ENCODE measurements around the gene DAPK2.
"Not testable (repeated sequence)": the region's sequence is repeated elsewhere in the genome, so short reads cannot be mapped to it uniquely, and the experiment has no call there.

The DAPK2 gene

DNA sequence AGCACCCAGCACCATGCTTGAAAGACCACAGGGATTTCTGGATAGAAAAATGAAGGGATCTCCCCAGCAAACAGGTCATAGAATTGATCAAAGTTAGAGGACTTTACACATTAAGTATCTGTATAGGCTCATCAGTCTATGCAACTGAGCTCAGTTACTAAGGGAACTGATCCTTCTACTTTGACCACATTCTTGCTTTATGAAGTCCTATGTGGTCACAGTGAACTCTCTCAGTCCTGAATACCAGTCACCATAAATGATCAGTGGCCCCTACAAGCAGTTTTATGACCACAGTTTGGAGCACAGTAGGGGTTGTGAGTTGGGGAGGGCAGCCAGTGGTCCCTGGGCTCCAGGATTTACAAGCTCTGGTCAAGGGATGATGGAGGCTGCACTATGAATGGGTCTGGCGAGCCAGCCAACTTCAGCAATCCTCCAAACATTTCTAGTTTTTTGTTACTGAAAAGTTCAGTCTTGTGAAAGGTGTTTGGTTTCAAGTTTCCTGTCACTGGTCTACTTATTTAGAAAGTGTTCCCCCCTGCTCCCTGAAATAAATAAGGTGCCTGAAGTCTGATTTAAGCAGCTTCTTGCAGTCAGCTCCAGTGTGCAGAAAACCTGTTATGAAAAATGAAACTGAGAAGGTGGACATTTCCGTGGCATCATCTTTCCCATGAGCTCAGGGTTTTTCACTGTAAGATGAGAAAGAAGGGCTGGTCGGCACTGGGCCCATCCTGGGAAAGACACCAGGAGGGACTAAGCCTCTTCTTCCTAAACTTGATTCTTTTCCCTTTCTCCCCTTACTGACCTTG, 75.5 kb downstream of the DAPK2 start:
- no peak for DNase-seq

DNA sequence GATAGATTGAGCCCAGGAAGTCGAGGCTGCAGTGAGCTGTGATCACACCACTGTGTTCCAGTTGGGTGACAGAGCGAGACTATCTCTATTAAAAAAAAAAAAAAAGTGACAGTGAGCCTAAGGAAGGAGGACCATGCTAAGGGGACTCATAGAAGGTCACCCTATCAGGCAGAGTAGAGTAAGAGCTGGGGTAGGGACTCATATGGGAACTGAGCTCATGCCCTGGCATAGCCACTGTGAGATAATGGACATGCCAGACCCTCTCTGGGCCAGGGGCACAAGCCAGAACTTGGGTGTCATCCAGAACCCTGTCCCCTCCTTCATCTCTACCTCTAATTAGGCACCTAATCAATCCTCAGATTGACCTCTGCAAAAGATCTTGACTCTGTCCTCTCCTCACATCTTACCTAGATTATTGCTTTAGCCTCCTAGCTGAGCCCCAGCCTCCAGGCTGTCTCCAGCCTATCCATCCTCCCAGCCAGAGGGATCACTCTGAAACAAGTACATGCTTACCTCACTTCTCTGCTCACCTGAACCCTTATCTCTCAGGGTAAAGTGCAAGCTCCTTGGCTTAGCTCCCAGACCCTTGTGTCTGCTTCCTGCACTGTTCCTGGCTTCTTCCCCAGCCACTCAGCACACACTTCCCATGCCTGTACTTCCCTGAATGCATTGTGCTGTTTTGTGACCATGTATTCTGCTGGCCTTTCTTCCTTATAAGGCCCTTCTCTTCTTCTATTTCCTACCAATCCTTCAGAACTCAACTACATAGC, 76.4 kb downstream of the DAPK2 start:
- DNase-seq = no peak

DNA sequence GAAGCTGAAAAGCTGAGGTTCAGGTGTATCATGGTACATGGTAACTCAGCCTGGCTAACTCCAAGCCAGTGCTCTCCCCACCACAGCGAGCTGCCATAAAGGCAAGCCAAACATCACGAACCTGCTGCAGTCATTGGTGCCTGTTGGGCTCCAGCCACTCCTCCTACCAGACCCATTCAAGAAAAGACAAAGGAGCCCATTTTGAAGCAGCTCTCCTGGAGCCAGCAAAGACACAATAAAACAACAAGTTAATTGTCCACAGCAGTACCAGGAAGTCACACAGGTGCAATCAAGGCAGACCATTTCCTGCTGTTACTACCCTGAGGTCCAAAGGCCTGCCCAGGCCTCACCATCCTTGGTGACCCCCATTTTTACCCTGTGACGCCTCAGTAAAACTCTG, 77.6 kb downstream of the DAPK2 start:
- DNase-seq = no peak

DNA sequence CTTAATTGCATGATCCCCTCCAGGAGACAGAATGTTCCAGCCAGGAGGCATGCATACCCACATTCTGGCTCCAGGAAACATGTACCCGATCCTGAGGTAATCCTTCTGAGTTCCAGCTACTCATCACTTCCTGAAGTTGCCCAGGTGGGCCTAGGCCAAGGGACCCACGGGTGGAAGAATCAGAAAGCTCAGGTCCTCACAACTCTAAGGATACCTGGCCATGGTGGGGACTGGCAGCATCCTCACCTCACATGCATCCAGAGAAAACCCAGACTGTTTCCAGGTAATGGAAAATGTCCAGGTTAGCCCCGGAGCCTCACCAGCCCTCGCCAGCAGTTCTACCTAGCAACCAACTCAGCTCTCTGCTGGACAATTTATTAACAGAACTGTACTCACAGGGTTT, 78.2 kb downstream of the DAPK2 start:
- no peak for DNase-seq

DNA sequence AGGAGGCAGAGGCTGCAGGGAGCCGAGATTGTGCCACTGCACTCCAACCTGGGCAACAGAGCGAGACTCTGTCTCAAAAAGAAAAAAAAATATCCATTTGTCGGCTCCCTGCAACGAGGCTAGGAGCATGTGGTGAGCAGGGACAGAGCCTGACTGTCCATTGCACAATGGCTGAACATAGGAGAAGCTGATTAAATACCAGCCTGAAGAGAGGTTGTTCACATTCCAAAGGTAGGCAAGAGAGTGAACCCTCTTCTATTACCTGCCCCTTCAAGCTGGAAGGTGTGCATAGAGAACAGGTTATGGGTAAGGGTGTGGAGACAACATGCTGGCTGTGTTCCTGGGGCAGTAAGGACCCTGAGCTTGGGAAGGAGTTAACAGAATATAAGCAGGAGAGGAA, 78.7 kb downstream of the DAPK2 start:
- no peak for DNase-seq

DNA sequence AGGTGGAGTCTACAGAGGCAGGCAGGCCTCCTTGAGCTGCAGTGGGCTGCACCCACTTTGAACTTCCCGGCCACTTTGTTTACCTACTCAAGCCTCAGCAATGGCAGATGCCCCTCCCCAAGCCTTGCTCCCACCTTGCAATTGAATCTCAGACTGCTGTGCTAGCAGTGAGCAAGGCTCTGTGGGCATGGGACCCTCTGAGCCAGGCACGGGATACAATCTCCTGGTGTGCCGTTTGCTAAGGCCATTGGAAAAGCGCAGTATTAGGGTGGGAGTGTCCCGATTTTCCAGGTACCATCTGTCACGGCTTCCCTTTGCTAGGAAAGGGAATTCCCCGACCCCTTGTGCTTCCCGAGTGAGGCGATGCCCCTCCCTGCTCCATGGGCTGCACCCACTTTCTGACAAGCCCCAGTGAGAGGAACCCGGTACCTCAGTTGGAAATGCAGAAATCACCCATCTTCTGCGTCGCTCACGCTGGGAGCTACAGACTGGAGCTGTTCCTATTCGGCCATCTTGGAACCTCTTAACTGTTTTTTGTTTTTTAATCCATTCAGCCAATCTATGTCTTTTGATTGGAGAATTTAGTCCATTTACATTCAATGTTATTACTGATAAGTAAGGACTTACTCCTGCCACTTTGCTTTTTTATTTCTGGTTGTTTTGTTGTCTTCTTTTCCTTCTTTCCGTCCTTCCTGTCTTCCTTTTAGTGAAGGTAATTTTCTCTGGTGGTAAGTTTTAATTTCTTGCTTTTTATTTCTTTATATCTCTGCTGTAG, 83.2 kb downstream of the DAPK2 start:
- not testable (repeated sequence) for DNase-seq

DNA sequence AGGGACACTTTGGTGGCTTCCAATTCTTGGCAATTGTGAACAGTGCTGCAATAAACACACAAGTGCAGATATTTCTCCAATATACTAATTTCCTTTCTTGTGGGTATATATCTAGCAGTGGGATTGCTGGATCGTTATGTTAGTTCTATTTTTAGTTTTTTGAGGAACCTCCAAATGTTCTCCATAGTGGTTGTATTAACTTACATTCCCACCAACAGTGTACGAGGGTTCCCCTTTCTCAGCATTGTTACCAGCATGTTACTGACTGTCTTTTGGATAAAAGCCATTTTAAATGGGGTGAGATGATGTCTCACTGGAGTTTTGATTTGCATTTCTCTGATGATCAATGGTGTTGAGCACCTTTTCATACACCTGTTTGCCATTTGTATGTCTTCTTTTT, 92.8 kb downstream of the DAPK2 start:
- DNase-seq = no peak

DNA sequence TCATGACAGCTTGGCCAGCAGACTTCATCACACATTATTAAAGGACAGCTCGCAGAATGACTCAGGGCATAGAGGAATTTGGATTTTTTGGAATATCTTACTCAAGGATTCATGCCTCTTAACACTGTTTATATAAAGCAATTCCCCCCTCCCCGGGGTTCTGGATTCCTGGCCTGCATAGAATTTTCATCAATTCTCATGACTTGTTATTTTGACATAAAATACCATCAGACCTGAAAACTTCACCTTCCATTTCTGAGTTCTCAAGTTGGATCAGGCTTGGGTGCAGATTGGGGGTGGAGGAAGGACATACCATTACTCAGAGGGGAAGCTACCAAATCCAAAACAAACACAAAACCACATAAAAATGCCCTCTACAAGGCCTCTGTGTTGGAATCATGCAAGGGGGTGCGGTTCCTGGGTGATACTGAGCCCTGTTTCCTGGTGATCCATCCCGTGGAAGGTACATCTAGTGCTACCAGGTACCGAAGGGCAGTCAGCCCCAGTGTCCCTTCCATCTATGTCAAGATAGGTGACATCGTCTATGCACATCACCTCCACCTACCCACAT, 95.3 kb downstream of the DAPK2 start:
- no peak for DNase-seq

DNA sequence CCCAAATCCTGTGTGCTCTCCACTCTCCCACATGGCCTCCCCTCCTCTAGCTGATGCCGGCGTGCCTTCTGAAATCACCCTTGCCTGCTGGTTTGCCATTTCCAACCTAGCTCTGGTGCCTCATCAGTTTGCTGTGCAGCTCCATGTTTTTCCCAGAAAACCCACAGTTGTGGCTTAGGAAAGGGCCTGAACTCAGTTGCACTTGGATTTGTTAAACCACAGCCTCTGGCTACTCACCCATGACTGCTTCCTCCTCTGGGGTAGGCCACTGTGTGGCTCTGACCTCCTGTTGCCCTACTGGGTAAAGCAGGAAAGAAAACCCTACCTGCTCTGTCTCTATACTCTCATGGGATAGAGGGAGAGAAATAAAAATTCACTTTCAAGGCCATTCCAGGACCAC, 97.3 kb downstream of the DAPK2 start:
- no peak for DNase-seq

DNA sequence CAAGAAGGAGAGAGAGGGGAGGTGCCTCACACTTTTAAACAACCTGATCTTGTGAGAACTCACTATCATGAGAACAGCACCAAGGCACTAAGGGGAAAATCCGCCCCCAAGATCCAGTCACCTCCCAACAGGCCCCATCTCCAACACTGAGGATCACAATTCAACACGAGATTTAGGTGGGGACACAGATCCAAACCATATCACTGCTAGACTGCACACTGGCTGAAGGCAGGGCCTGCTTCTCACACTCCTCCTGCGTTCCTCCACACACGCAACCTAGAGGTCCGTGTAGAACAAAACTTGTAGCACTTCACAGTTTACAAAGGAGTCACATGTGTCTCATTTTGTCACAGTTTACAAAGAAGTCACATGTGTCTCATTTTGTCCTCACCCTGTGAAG, 97.8 kb downstream of the DAPK2 start:
- DNase-seq = no peak

DNA sequence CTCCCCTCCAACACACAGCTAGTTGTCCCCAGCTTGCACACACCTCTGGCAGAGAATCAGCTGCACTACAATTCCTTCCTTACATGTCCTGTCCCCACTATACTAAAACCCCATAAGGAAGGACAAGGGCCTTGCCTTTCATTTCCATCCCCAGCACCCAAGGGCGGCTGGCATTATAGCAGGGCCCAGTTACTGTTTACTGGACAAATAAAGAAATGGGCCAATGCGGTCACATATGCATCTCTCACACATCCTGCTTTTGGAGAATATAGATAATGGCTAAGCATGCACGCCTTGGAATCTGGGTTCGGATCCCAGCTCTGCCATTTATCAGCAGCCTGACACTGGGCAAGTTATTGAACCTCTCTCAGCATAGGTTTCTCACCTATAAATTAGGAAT, 99.1 kb downstream of the DAPK2 start:
- DNase-seq = no peak

DNA sequence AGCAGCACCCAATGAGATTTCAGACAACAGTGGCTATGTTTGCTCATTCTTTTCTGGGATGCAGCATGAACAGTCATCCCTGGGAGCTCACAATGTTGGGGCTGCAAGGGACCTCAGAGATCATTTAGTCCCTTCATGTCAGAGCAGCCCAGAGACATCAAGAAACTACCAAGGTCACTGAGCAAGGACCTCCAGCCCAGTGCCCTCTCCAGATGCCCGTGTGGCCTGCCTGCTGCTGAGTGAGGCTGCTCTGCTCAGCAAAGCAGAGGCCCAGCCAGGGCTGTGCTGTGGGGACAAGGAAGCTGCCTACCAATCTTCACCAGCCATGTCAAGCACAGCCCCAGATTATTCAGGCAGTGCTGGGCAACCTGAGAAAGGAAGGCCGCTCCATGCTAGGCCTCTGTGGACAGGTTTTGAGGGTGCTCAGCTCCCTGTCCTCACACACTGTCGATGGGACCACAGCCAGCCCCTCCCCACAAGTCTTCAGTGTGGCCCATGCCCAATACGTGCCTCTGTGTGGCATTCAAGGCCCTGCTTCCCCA, 99.7 kb downstream of the DAPK2 start:
- no peak for DNase-seq

DNA sequence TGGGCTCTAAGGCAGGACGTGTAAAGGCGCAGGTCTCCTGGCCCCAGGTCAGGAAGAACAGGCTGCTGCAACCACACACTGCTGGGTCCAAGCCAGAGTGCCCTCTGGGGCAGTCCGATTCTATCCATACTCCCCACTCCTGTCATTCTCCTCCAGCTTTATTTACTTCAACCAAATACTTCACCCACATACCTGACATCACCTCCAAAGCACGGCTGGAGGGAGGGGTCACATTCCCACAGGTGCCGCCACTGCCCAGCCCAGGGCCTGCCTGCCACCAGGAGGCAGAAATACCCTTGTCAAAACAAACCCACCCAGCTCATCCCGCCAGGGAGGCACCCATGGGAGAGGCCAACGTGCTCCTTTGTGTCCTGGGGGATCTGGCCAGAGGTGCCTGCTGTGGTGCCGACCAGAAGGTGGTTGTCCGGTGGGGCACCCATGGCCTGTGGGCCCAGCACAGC, 100.4 kb downstream of the DAPK2 start:
- no peak for DNase-seq

DNA sequence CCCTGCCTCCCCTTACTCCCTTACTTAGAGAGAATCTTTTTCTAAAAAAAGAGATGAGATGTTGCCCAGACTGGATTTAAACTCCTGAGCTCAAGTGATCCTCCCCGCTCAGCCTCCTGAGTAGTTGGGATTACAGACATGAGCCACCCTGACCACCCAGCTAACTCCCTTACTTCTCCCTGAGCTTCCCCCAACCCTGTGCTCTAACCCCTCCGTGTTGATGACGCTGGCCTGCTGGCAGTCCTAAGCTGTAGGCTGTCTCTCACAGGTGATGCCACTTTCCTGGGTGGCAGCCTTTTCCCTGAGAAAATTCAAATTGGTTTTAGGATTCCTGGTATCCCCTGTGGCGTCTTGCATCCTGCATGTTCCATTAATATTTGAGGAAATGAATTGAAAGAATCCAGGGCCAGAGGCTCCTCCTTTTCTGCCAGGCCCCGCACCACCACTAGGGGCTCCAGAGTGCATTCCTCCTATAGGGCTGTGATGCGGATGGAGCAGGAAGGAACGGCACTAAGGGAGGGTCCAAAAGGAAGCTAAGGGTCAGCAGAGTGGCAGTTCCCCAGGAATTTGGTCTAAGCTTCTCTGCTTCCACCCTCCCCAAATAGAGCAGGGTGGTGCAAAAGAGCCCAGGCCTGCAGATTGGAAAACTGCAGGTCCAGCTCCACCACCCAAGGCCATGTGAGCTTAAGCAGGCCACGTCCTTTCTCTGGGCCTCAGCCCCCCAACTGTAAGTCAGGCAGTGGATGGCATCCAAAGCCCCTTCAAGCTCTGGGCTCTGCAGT, 101.1 kb downstream of the DAPK2 start:
- DNase-seq = peak; percentile 36 to 44

DNA sequence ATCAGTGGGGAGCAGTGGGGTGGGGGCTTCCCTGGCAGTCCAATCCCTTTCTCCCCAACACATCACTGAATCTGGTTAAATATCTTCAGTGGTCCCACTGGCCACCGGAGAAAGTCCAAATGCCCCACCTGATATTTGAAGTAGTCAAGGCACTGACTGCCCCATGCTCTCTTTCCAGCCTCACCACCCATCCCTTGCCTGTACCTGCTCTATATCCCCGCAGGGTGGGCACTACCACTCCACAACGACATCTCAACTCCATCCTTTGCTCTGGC, 101.7 kb downstream of the DAPK2 start:
- no peak for DNase-seq

DNA sequence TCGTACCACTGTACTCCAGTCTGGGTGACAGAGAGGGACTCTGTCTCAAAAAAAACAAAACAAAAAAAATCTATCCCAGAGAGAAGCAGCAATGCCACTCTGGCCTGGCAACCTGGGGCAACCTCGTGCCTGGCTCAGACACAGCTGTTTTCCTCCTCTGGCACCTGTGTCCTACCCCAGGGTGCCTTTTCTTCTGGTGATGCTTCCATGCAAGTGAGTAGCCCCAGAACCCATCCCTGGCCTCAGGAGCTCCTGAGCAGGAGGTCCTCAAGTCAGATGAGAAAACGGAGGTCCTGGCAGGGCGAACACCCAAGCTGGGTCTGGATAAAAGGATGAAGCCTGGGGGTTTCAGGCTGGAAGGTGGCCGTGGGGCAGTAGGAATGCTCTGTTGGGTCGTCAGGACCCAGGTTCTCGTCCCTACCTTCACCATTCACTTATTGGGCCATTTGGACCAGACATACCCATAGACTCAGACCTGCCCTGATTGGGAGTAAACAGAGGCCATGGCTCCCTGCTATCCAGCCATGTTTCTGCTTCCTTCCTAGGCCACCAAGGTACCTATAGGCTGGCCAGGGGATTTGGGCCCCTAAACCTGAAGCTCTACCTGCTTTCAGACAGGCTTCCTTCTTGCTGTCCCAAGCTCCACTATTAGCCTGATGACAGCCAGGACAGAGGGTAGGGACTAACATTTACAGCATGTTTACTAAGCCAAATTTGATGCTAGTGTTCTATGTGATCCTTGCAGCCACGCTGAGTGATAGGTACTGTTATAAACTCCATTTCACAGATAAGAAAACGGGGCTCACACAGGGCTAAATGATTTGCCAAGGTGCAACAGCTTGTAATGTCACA, 102.2 kb downstream of the DAPK2 start:
- DNase-seq = no peak

DNA sequence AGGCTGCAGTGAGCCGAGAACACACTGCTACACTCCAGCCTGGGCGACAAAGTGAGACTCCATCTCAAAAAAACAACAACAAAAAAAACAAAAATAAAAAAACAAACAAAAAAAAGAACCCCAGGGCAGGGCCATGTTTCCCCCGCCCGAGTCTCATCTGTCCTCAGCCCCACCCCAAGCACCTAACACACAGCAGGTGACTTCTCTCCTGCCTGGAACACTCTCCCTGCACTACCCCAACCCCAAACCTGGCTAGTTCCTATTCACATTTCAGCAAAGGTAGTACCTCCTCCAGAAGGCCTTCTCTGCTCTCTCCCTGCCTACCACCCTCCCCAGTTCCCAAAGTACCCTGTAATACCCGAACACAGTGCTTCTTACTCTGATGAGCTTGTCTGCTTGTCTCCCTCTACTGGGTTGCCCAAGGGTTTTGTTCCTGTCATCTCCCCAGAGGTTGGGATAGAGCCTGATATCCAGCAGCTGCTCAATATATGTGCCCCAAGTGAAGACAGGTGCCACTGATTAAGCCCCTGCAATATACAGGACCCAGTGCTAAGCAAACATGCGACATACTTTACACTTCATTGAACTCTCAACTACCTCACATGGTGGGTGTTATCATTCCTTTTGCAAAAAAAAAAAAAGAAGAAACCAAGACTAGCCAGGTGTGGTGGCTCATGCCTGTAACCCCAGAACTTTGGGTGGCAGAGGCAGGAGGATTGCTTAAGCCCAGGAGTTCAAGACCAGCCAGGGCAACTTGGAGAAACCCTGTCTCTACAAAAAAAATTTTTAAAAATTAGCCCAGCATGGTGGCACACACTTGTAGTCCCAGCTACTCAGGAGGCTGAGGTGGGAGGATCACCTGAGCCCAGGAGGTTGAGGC, 103.6 kb downstream of the DAPK2 start:
- peak in 1 of 2 experiments; percentile 29 for DNase-seq

DNA sequence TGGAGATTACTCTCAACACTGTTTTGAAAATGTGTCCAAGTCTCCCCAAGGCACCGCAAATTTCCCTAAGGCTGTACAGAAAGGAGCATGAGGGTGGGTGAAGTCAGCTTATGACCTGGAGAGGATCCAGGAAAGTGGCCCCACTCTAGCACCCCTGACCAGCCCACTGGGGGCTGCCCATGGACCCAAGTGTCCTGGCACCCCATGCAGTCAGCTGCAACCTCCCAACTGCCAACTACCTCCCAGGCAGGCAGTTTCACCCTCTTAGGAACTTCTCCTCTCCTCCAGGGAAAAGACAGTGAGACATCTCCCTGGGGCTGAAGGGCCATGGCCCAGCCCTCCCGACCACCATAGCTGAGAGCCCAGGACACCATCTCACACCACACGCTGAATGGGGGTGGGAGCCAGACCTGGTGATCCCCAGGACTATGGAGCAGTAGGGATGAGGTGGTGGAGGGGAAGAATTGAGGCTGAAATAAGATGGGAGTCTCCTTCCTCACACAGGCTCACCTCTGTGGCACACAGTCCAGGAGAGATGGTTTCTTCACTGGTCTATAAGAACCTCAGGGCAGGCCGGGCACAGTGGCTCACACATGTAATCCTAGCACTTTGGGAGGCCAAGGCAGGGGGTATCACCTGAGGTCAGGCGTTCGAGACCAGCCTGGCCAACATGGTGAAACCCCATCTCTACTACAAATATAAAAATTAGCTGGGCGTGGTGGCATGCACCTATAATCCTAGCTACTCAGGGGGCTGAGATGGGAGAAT, 104.4 kb downstream of the DAPK2 start:
- no peak for DNase-seq

DNA sequence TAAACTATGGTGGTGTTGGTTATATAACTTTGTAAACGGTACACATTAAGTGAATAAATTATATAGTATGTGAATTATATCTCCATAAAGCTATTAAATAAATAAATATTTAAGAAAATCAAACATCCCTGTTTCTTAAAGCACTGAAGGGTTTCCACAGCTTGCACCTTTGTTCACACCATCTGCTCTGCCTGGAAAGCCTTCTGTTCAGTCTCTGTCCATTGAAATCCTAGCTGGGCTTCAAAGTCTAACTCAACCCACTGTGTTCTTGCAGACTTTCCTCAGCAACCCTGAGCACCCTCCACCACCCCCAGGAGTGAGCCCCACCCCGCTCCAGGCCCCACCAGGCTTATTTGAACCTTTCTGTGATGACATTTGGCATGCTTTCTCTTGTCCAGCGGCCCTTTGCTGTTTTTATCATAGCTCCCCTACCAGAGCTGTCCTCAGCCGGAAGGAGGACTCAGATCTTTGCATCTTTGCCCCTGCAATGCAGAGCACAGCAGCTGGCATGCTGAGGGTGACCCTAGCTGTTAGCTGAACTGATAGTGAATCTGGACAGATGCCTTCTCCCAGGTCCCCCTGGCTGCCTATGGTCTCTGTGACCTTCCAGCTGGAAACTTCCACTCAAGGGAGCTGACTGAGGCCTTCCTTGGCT, 105.2 kb downstream of the DAPK2 start:
- no peak for DNase-seq
